ENCODE data around the gene FAM118A.

The FAM118A gene

DNA sequence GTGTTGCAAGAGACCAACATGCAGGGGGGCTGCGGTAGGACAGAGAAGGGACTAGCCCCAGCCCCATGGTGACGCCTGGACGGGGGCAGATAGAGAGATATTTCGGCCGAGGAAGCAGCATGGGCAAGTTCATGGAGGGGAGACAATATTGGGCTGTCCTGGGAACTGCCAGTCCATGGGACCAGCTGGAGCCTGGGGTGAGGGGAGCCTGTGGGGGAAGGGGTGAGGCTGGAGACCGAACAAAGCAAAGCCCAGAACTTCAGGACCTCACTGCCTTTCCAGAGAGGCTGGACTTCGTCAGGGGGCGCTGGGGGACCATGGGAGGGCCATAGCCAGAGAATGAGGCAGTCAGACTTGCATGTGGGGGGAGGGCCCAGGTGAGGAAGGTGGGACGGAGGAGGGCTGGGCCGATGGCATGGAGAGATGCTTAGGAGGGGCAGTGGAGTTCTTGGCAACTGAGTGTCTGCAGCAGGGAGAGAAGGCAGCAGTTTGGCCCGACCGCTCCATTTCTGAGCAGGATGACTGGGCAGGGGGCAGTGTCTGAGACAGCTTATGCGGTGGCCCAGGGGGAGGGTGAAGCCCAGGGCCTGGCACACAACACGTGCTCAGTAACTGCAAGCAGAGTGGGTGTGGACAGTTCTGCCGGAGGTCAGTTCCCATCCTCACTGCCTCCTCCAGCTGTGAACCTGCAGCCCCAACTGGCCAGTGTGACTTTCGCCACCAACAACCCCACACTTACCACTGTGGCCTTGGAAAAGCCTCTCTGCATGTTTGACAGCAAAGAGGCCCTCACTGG, 24.3 kb upstream of the FAM118A start:
- Histone ChIP-seq H3K4me2 (ENCODE audit: low read depth, low read length, poor library complexity, severe bottlenecking) (no peak overlapping the region), H3F3A (ENCODE audit: low read depth) (no peaks in the 10 kb centered on the region), H3K4me1 (ENCODE audit: insufficient read depth, low read length, poor library complexity, severe bottlenecking) (no peaks in the 10 kb centered on the region), H3K9ac (ENCODE audit: low read depth, low read length, poor library complexity, severe bottlenecking) (no peak overlapping the region), H3K36me3 (ENCODE audit: insufficient read depth, low read length) (no peaks in the 10 kb centered on the region), H3K9me2 (replicated peaks; ENCODE audit: low read depth, low read length) (no peaks in the 10 kb centered on the region), H3K4me3 (ENCODE audit: low read length, poor library complexity, severe bottlenecking) (no peak overlapping the region), H4K20me1 (ENCODE audit: insufficient read depth, low read length, poor library complexity, severe bottlenecking) (no peaks in the 10 kb centered on the region), H3K27me3 (ENCODE audit: insufficient read depth, low read length, poor library complexity, severe bottlenecking) (no peaks in the 10 kb centered on the region), H2AFZ (ENCODE audit: low read length) (no peak overlapping the region), H3K9me3 (ENCODE audit: insufficient read depth, low read depth, low read length) (no peaks in the 10 kb centered on the region), H3K79me2 (ENCODE audit: insufficient read depth, low read length) (no peaks in the 10 kb centered on the region)
- TF ChIP-seq, protein P1, sequence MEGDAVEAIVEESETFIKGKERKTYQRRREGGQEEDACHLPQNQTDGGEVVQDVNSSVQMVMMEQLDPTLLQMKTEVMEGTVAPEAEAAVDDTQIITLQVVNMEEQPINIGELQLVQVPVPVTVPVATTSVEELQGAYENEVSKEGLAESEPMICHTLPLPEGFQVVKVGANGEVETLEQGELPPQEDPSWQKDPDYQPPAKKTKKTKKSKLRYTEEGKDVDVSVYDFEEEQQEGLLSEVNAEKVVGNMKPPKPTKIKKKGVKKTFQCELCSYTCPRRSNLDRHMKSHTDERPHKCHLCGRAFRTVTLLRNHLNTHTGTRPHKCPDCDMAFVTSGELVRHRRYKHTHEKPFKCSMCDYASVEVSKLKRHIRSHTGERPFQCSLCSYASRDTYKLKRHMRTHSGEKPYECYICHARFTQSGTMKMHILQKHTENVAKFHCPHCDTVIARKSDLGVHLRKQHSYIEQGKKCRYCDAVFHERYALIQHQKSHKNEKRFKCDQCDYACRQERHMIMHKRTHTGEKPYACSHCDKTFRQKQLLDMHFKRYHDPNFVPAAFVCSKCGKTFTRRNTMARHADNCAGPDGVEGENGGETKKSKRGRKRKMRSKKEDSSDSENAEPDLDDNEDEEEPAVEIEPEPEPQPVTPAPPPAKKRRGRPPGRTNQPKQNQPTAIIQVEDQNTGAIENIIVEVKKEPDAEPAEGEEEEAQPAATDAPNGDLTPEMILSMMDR (conservative IDR thresholded peaks at IDR 0.05; ENCODE audit: low read length), result 0 out of 2 replicates have a peak, but pooled peaks have one; percentile 9
- TF ChIP-seq EZH2phosphoT487 (IDR thresholded peaks at IDR 0.05; ENCODE audit: borderline replicate concordance), result no peak

DNA sequence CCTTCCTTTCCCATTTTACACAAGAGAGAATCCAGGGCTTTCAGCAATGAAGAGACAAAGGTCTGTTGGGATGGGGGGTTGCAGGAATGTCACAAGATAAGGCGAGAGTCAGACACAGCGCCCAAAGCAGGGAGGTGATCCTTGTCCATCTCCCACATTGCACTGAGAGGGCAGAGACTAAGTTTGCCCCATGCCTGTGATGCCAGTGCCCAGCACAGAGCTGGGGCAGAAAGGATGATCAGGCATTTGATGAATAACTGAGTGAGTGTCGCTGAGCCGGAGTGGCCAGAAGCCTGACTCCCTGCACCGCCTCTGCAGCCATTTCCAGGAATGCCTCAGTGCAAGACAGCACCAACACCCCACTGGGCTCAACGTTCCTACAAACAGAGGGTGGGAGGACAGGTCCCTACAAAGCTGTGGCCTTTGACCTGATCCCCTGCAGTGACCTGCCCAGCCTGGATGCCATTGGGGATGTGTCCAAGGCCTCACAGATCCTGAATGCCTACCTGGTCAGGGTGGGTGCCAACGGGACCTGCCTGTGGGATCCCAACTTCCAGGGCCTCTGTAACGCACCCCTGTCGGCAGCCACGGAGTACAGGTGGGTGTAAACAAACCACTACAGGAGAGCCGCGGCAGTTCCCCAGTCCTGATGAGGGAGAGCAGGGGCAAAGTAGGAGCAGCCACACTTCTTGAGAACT, 22.7 kb upstream of the FAM118A start:
- H3K9me2 ChIP-seq (replicated peaks; ENCODE audit: low read depth, low read length), result no peaks in the 10 kb centered on the region
- H3K4me3 ChIP-seq (ENCODE audit: low read length, poor library complexity, severe bottlenecking), result no peak overlapping the region
- TF ChIP-seq EZH2phosphoT487 (IDR thresholded peaks at IDR 0.05; ENCODE audit: borderline replicate concordance), result no peak
- H3K4me2 ChIP-seq (ENCODE audit: low read depth, low read length, poor library complexity, severe bottlenecking), result no peak overlapping the region
- no peaks in the 10 kb centered on the region for H3K4me1 ChIP-seq (ENCODE audit: insufficient read depth, low read length, poor library complexity, severe bottlenecking)
- H3F3A ChIP-seq (ENCODE audit: low read depth), result no peaks in the 10 kb centered on the region
- no peak overlapping the region for H3K9ac ChIP-seq (ENCODE audit: low read depth, low read length, poor library complexity, severe bottlenecking)
- no peaks in the 10 kb centered on the region for H4K20me1 ChIP-seq (ENCODE audit: insufficient read depth, low read length, poor library complexity, severe bottlenecking)
- no peak overlapping the region for H2AFZ ChIP-seq (ENCODE audit: low read length)
- H3K9me3 ChIP-seq (ENCODE audit: insufficient read depth, low read depth, low read length), result no peaks in the 10 kb centered on the region
- H3K79me2 ChIP-seq (ENCODE audit: insufficient read depth, low read length), result no peaks in the 10 kb centered on the region
- no peaks in the 10 kb centered on the region for H3K27me3 ChIP-seq (ENCODE audit: insufficient read depth, low read length, poor library complexity, severe bottlenecking)
- no peaks in the 10 kb centered on the region for H3K36me3 ChIP-seq (ENCODE audit: insufficient read depth, low read length)

DNA sequence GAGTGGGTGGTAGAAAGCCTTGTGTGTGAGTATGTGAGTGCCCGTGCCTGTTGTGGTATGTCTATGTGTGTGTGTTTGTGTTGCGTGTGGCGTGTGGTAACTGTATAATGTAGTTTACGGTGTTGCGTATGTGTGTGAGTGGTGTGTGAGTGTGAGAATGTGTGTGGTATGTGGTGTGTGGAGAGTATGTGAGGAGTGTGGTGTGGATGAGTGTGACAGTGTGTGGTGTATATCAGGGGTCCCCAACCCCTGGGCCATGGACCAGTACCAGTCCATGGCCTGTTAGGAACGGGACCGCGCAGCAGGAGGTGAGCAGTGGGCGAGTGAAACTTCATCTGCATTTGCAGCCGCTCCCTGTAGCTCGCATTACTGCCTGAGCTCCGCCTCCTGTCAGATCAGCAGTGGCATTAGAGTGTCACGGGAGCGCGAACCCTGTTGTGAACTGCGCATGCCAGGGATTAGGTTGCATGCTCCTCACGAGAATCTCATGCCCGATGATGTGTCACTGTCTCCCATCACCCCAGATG, 19.3 kb upstream of the FAM118A start:
- Histone ChIP-seq H3K9me2 (replicated peaks; ENCODE audit: low read depth, low read length) (no peaks in the 10 kb centered on the region), H3K27me3 (ENCODE audit: insufficient read depth, low read length, poor library complexity, severe bottlenecking) (no peaks in the 10 kb centered on the region), H2AFZ (ENCODE audit: low read length) (no peak overlapping the region), H4K20me1 (ENCODE audit: insufficient read depth, low read length, poor library complexity, severe bottlenecking) (no peaks in the 10 kb centered on the region), H3K9me3 (ENCODE audit: insufficient read depth, low read depth, low read length) (no peaks in the 10 kb centered on the region), H3K4me1 (ENCODE audit: insufficient read depth, low read length, poor library complexity, severe bottlenecking) (no peaks in the 10 kb centered on the region), H3K79me2 (ENCODE audit: insufficient read depth, low read length) (no peaks in the 10 kb centered on the region), H3F3A (ENCODE audit: low read depth) (no peaks in the 10 kb centered on the region), H3K4me2 (ENCODE audit: low read depth, low read length, poor library complexity, severe bottlenecking) (no peak overlapping the region), H3K36me3 (ENCODE audit: insufficient read depth, low read length) (no peaks in the 10 kb centered on the region), H3K9ac (ENCODE audit: low read depth, low read length, poor library complexity, severe bottlenecking) (no peak overlapping the region), H3K4me3 (ENCODE audit: low read length, poor library complexity, severe bottlenecking) (no peak overlapping the region)
- TF ChIP-seq, protein P1 (conservative IDR thresholded peaks at IDR 0.05; ENCODE audit: low read length), result no peak
- TF ChIP-seq EZH2phosphoT487 (IDR thresholded peaks at IDR 0.05; ENCODE audit: borderline replicate concordance), result no peak
